ENCODE data around the gene MAGEB10.

Gene MAGEB10

GRCh38 chrX:27842859-27843258, 35.1 kb downstream of the MAGEB10 start (continued):
- TF ChIP-seq PRDM6 (tag by site-specific recombination; IDR thresholded peaks at IDR 0.05) (no peak), MZF1 (tag by site-specific recombination; IDR thresholded peaks at IDR 0.05; ENCODE audit: borderline replicate concordance) (no peak), ZNF366 (tag by site-specific recombination; conservative IDR thresholded peaks at IDR 0.05) (no peak), ZNF585B (tag by site-specific recombination; IDR thresholded peaks at IDR 0.05) (no peak), ZFP41 (tag by site-specific recombination; IDR thresholded peaks at IDR 0.05; ENCODE audit: borderline replicate concordance) (no peak), REST (tag by site-specific recombination; IDR thresholded peaks at IDR 0.05) (no peak), ZNF792 (tag by site-specific recombination; IDR thresholded peaks at IDR 0.05) (no peak), ZNF423 (tag by site-specific recombination; IDR thresholded peaks at IDR 0.05) (no peak), ZFP37 (tag by site-specific recombination; IDR thresholded peaks at IDR 0.05) (no peak)

- TF ChIP-seq ZNF654 (tag by site-specific recombination; IDR thresholded peaks at IDR 0.05; ENCODE audit: low read depth) (no peak), ZNF639 (tag by site-specific recombination; IDR thresholded peaks at IDR 0.05) (no peak), SP2 (tag by site-specific recombination; IDR thresholded peaks at IDR 0.05) (no peak), KLF10 (tag by site-specific recombination; IDR thresholded peaks at IDR 0.05) (no peak), ZNF239 (tag by site-specific recombination; IDR thresholded peaks at IDR 0.05) (no peak), CTCF (tag by site-specific recombination; IDR thresholded peaks at IDR 0.05) (no peak), ZBTB20 (tag by site-specific recombination; IDR thresholded peaks at IDR 0.05) (no peak), ZNF19 (tag by site-specific recombination; IDR thresholded peaks at IDR 0.05; ENCODE audit: low read depth) (no peak), ZNF621 (tag by site-specific recombination; IDR thresholded peaks at IDR 0.05) (no peak), ZNF324 (tag by site-specific recombination; IDR thresholded peaks at IDR 0.05) (no peak), ZNF223 (tag by site-specific recombination; IDR thresholded peaks at IDR 0.05) (no peak), ZNF341 (tag by site-specific recombination; IDR thresholded peaks at IDR 0.05; ENCODE audit: low read depth) (no peak), ZNF660 (tag by site-specific recombination; IDR thresholded peaks at IDR 0.05) (no peak), MEIS1 (CRISPR knock-in tag; IDR thresholded peaks at IDR 0.05; ENCODE audit: borderline replicate concordance) (no peak), ZNF623 (tag by site-specific recombination; IDR thresholded peaks at IDR 0.05) (no peak), ZNF214 (tag by site-specific recombination; IDR thresholded peaks at IDR 0.05; ENCODE audit: borderline replicate concordance) (no peak), ZEB2 (tag by site-specific recombination; IDR thresholded peaks at IDR 0.05) (no peak)
- no peaks in the 10 kb centered on the region for H3K4me1 ChIP-seq (ENCODE audit: control insufficient read depth, insufficient read depth, low read length)
- H3K4me3 ChIP-seq (ENCODE audit: low read depth, low read length), result no peak overlapping the region
- POLR2A ChIA-PET, result no interaction called here
- no peaks in the 10 kb centered on the region for H3K9me3 ChIP-seq (ENCODE audit: control insufficient read depth, insufficient read depth, low read depth, low read length)
- CTCF ChIA-PET, result no interaction called here
- no peaks in the 10 kb centered on the region for H3K36me3 ChIP-seq (ENCODE audit: control insufficient read depth in 2 of 2, insufficient read depth in 1 of 2, low read length in 2 of 2)
- no peak overlapping the region for H3K27ac ChIP-seq (ENCODE audit: extremely low read depth, low read depth, low read length)
Observed at GRCh38 chrX:27860337-27860736, 52.5 kb downstream of the MAGEB10 start.

Measured in HEK293 (cell line).